ENCODE measurements around the gene AIP. TPM values are rescaled to one million over a fixed set of nuclear protein-coding genes. Genes with fewer than 3 reads are reported as not detected.

The AIP gene
- total RNA-seq (2021; fragmentation: NEBNext Ultra II Directional; extraction: Animal tissue kit (Norgen Biotek cat#: 25700)) = 28.8 and 29.8 TPM in 2 replicates
- 54.4 and 68.6 TPM in 2 replicates for polyA plus RNA-seq (2011; rRNA removed)
- polyA plus RNA-seq (2011; cell fraction: cytosol; rRNA removed) = 66.1 TPM
- polyA plus RNA-seq (2011; cell fraction: nucleus; rRNA removed) = 52.2 TPM
- polyA plus RNA-seq (2012, experiment 1 of 2) = 25.4 to 39.2 TPM (median 35.0 TPM) in 4 replicates
- 35.9 TPM for polyA plus RNA-seq (2012, experiment 2 of 2)
- 19.5 TPM for polyA plus RNA-seq (2013, experiment 1 of 2)
- polyA plus RNA-seq (2013, experiment 2 of 2) = 19.1 TPM
- 27.2 TPM in 2 replicates for polyA minus RNA-seq (2011; rRNA and poly(A)+ RNA removed)
- polyA minus RNA-seq (2011; cell fraction: cytosol; rRNA and poly(A)+ RNA removed) = 19.8 TPM
- polyA minus RNA-seq (2011; cell fraction: nucleus; rRNA and poly(A)+ RNA removed) = 17.7 TPM
- long read RNA-seq, experiment 1, transcript AIP-201 (6 exons, 1,221 nt) = major isoform, 7 of 14 reads
- long read RNA-seq, experiment 1, partial matches to known transcripts = 4 of 14 reads
- long read RNA-seq, experiment 1, other reads (novel, unspliced or antisense) = 2 of 14 reads
- long read RNA-seq, experiment 2, transcript AIP-201 (6 exons, 1,221 nt) = major isoform, 29 of 31 reads
- long read RNA-seq, experiment 2, partial matches to known transcripts = 1 of 31 reads
- long read RNA-seq, experiment 2, other reads (novel, unspliced or antisense) = 1 of 31 reads

DNA sequence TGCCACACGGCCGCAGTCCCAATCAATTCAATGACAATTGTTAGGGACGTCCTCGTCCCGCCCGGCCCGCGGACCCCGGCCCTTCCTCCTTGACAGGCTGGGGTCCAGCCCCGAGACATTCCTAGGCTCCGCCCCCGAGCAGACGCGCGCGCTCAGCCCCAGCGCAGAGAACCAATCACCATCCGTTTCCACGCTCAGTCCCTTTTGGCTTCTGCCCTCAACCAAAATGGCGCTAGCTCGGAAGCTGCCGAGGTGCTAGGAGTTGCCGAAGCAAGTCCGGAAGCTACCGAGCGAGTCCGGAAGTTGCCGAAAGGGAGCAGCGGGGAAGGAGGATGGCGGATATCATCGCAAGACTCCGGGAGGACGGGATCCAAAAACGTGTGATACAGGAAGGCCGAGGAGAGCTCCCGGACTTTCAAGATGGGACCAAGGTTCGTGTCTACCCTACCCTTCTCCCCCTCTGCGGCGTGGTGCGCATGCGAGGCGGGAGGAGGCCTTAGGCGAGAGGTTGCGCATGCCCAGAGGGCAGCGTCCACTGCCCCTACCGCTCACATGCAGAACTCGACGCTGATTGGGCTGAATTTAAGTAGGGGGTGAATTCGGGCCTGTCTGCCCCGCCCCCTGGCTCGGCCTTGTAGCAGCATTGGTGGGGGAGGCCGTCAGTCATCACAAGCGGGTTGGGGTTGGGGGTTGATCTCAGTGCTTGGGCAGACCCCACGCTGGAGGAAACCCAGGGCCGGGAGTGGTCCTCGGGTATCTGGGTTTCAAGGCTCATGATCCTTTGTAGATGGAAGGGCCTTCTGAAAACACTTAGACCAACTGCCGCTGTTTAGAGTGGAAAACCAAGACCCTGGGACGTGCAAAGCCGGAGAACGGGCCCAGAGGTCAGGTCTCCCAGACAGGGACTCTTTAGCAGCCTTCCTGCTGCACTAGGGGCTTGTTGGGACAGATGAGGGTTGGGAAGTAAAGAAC lies at the start of gene AIP:
AIP (plus strand) TSS at position 200 of the 972 bp plus-strand sequence; CDS start at position 333, 133 bp downstream.
- peak within 1 kb of the TSS; percentile 84 for H4K91ac ChIP-seq (replicated peaks; ENCODE audit: insufficient read length, low read length)
- H3K79me2 ChIP-seq (ENCODE audit: control insufficient read depth in 1 of 2, insufficient read depth in 2 of 2, low read length in 2 of 2) = no peaks in the 10 kb centered on the region
- H4K8ac ChIP-seq (ENCODE audit: extremely low read depth, insufficient read depth, low read length) = peak within 1 kb of the TSS; percentile 98; the same call in 1 of the 2 replicates
- peak within 1 kb of the TSS; percentile 94 for H3K18ac ChIP-seq (ENCODE audit: extremely low read depth, low read length)
- no peaks in the 10 kb centered on the region for H3K9me3 ChIP-seq (ENCODE audit: insufficient read depth in 2 of 2, low read depth in 1 of 2, low read length in 1 of 2)
- H2BK5ac ChIP-seq (ENCODE audit: low read depth, low read length) = peak within 1 kb of the TSS; percentile 76
- peak within 1 kb of the TSS; percentile 44 to 64 (median 60) for H3K4me3 ChIP-seq (ENCODE audit: extremely low read depth in 1 of 4, insufficient read depth in 2 of 4, low read depth in 3 of 4, low read length in 4 of 4)
- H3K36me3 ChIP-seq (ENCODE audit: control insufficient read depth in 2 of 4, insufficient read depth in 4 of 4, low read length in 3 of 4) = peaks cover 0 to 3% (median 0%) of the 10 kb centered on the region in 4 experiments; a peak in 1 of 8 replicates
- peak within 1 kb of the TSS; percentile 92; the same call in 1 of the 2 replicates for H2BK12ac ChIP-seq (ENCODE audit: low read depth, low read length)
- H3K27ac ChIP-seq (ENCODE audit: low read depth, low read length) = peak within 1 kb of the TSS; percentile 67
- peak within 1 kb of the TSS; percentile 54 to 70 for H3K4me2 ChIP-seq (ENCODE audit: insufficient read depth in 1 of 2, low read depth in 2 of 2, low read length in 2 of 2)
- peaks cover 0 to 3% (median 3%) of the 10 kb centered on the region in 4 experiments; a peak in 3 of 7 replicates for H3K4me1 ChIP-seq (replicated peaks in 1 of 4; ENCODE audit: control insufficient read depth in 3 of 4, insufficient read depth in 4 of 4, low read length in 3 of 4)
- POLR2A ChIA-PET (ENCODE audit: partially characterized antibody) = interaction anchor here (0.8 to 2.1 kb wide), 6 partner anchors 9 to 87 kb away, joined by 3 to 7 read pairs (median 4); partner anchors contain the start of gene TMEM134
- peak within 1 kb of the TSS; percentile 78; the same call in 1 of the 2 replicates for H2BK15ac ChIP-seq (ENCODE audit: low read length)
- H3K27me3 ChIP-seq (replicated peaks in 1 of 4; ENCODE audit: control insufficient read depth in 3 of 4, extremely low read depth in 1 of 4, insufficient read depth in 3 of 4, low read length in 3 of 4) = peaks cover 0 to 10% (median 9%) of the 10 kb centered on the region in 4 experiments; a peak in 6 of 7 replicates
- peak within 1 kb of the TSS; percentile 96 for H4K5ac ChIP-seq (ENCODE audit: insufficient read length, low read depth, low read length)
- DNase-seq (ENCODE audit: low read depth in 1 of 2, low spot score in 2 of 2) (peak; percentile 93 to 97), FAIRE-seq (no peak)
- H3K9ac ChIP-seq (replicated peaks in 1 of 4; ENCODE audit: extremely low read depth in 1 of 4, low read depth in 3 of 4, low read length in 3 of 4) = peak within 1 kb of the TSS in 3 of 4 experiments; percentile 62 to 79 (median 70); a peak in 6 of 7 replicates
- no peaks in the 10 kb centered on the region for H3K23me2 ChIP-seq (ENCODE audit: low read depth, low read length)
- no peak within 1 kb of the TSS for H3K56ac ChIP-seq (replicated peaks; ENCODE audit: insufficient read length, low read depth, low read length)
- H2BK20ac ChIP-seq (ENCODE audit: low read length) = no peak within 1 kb of the TSS
- CTCF ChIA-PET (ENCODE audit: partially characterized antibody) = interaction anchor here (0.8 to 1.0 kb wide), 2 partner anchors 85 to 91 kb away, joined by 3 to 4 read pairs; partner anchors contain the start of gene RAD9A
- H2BK120ac ChIP-seq (replicated peaks; ENCODE audit: low read depth, low read length) = no peak within 1 kb of the TSS
- H3K14ac ChIP-seq (ENCODE audit: insufficient read length) = no peak within 1 kb of the TSS
- H4K20me1 ChIP-seq (replicated peaks in 1 of 2; ENCODE audit: control insufficient read depth in 1 of 2, insufficient read depth in 2 of 2, low read length in 2 of 2) = peaks cover 0 to 5% of the 10 kb centered on the region in 2 experiments
- no peak within 1 kb of the TSS for H3K4ac ChIP-seq (replicated peaks; ENCODE audit: insufficient read length, low read depth, low read length)
- 11% methylated on average over 60 of the region's 60 CpGs; no CpG with 5 or more reads in 1 of the 2 experiments for WGBS, 2 experiments (ENCODE audit: extremely low coverage in 1 of 2, insufficient coverage in 1 of 2, insufficient read length in 1 of 2, insufficient replicate concordance in 2 of 2, low coverage in 1 of 2, low lambda C conversion rate in 2 of 2, missing lambda C conversion rate in 1 of 2)
- no peak within 1 kb of the TSS for H3K23ac ChIP-seq (ENCODE audit: insufficient read length)
- H2AK5ac ChIP-seq (ENCODE audit: low read depth, low read length) = no peak within 1 kb of the TSS; the same call in 1 of the 2 replicates
- H2AFZ ChIP-seq (ENCODE audit: low read length) = peak within 1 kb of the TSS; percentile 39; the same call in 1 of the 2 replicates
- no peaks in the 10 kb centered on the region for H3K79me1 ChIP-seq (ENCODE audit: low read depth, low read length)
- TF ChIP-seq SAP30 (IDR thresholded peaks at IDR 0.05; ENCODE audit: insufficient read depth, insufficient replicate concordance, low read length) (no peak), KDM4A (IDR thresholded peaks at IDR 0.05; ENCODE audit: low read depth, low read length, severe bottlenecking) (peak; percentile 99), RFX5 (IDR thresholded peaks at IDR 0.05; ENCODE audit: borderline replicate concordance, low read depth, low read length) (no peak), CHD1 (IDR thresholded peaks at IDR 0.05; ENCODE audit: low read depth, low read length) (no peak)
- TF ChIP-seq, protein P1, sequence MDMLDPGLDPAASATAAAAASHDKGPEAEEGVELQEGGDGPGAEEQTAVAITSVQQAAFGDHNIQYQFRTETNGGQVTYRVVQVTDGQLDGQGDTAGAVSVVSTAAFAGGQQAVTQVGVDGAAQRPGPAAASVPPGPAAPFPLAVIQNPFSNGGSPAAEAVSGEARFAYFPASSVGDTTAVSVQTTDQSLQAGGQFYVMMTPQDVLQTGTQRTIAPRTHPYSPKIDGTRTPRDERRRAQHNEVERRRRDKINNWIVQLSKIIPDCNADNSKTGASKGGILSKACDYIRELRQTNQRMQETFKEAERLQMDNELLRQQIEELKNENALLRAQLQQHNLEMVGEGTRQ (IDR thresholded peaks at IDR 0.05; ENCODE audit: low read length) = peak; percentile 26; the same call in 1 of the 2 replicates

Data from H1 (cell line).